ENCODE measurements around the gene SLC1A5.

The SLC1A5 gene

DNA sequence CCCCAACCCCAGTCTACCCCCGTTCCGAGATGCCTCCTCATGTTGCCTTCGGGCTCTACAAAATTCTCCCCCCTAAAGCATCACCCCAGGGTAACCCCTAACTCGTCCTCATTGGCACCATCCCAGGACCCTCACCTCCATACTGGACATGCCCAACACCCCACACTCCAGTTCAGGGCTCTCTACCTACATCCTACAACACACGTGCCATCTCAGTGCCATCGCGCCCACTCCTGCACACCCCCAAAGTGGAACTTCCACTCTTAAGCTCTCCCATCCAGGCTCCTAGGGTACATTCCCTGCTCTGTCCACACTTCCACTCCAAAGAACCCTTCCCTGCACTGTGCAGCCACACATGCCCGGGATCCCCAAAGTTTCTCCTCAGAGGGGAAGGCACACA, 43.4 kb downstream of the SLC1A5 start:
- FAIRE-seq = no peak
- DNase-seq (ENCODE audit: low spot score) = no peak

GRCh38 chr19:46744005-46744691, 44.2 kb downstream of the SLC1A5 start:
- FAIRE-seq (no peak), DNase-seq (ENCODE audit: low spot score) (no peak)

DNA sequence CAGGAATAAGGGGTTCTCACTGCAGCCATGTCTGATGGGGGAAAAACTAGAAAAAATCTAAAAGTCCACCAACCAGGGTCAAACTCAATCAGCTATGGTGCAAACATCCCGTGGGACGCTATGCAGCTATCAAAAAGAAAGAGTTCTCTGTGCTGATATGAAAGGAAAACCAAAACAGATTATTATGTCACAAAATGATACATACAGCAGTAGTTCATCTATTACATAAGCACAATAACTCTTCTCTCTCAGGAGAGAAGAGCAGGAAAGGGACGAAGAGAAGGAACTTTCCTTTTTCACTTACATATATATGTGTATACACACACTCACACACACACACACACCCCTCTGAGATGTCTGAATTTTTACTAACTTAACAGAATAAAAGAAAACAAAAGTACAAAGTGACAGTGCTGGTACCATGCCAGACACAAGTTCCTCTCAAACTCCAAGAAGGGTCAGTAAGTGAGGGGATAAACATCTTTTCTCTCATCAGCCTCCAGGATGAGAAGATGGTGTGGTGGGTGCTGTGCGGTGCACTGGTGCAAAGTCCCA, 45.4 kb downstream of the SLC1A5 start:
- FAIRE-seq (no peak), DNase-seq (ENCODE audit: low spot score) (no peak)

DNA sequence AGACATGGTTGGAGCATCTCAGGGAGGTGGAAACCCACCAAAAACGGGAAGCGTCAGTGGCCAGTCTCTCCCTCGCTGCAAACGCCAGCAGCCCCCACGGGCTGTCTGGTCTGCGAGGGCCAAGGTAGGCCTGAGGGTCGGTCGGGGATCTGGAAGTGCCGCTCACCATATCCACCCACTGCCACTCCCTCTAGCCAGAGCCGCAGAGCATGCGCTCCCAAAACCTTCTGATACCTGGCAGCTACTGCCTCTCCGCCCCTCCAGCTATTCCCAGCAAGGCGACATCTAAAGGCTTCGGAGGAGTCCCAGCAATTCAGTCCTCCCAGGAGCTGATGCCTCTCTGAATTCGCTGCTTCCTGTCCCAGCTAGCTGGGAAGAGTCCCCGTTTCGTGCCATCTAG, 46.9 kb downstream of the SLC1A5 start:
- DNase-seq (ENCODE audit: low spot score) (no peak), FAIRE-seq (no peak)

- DNase-seq (ENCODE audit: low spot score) = no peak
- FAIRE-seq = no peak
These were observed 49.1 kb downstream of the SLC1A5 start for GRCh38 chr19:46739290-46739771.

GRCh38 chr19:46737761-46738171, 50.6 kb downstream of the SLC1A5 start:
- DNase-seq (ENCODE audit: low spot score) (no peak), FAIRE-seq (no peak)

GRCh38 chr19:46737298-46737654, 51.1 kb downstream of the SLC1A5 start:
- no peak for DNase-seq (ENCODE audit: low spot score)
- no peak for FAIRE-seq

DNA sequence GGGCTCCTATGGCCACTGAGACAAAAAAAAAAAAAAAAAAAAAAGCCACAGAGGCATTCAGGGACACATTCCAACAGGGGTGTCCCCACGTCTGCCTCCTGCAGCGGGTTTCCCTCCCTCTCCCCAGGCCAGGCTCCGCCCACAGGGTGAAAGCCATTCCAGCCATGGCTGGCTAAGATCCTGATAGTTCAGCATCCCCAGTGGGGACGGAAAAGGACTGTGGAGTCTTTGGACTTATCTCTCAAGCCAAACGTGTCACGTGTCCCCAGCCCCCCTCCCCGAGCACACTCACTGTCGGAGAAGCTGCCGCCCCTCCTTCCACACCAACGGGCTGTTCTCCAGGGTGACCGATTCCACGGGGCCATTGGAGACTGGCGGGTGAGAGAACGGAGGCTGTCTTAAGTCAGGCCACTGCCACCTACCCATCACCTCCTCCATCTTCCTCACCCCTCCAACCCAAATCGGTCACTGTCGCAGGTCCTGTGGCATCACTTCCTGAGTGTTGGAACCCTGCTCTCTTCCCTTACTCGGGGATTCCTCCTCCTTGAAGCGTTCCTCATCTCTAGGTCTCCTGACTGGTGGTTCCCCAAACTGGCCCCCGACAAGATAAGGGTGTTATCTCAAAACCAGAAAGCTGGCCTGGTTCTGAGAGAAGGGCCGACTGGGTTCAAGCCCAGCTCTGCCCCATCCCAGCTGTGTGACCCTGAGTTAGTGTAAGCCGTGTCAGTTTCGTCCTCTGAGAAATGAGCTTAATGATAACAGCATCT, 51.7 kb downstream of the SLC1A5 start:
- FAIRE-seq (peak; percentile 35), DNase-seq (ENCODE audit: low spot score) (no peak)

DNA sequence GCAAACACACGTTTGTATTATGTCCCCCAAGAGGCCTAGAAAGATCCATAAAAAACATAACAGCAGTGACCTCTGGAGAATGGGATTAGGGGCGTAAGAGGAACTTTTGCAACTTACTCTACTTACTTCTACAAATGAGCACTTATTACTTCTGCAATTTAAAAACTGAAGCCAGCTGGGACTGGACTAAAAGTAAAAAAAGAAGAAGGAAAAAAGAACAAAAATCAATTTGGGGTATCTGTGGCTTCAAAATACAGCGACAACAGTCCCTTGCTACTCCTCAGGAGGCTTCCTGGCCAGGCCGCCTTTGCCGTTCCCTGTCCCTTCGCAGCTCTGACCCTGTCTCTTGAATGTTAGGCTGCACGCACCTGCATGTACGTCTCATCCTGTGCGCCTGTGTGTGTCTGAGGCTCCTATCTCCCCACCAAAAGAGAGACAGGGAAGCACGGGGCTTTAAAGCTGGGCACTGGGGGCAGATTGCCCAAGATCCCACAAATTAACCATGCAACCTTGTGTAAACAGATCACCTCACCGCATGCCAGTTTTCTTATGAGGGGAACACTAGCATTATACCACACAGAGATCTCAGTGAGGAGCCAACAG, 54.6 kb downstream of the SLC1A5 start:
- DNase-seq (ENCODE audit: low spot score) (no peak), FAIRE-seq (no peak)

DNA sequence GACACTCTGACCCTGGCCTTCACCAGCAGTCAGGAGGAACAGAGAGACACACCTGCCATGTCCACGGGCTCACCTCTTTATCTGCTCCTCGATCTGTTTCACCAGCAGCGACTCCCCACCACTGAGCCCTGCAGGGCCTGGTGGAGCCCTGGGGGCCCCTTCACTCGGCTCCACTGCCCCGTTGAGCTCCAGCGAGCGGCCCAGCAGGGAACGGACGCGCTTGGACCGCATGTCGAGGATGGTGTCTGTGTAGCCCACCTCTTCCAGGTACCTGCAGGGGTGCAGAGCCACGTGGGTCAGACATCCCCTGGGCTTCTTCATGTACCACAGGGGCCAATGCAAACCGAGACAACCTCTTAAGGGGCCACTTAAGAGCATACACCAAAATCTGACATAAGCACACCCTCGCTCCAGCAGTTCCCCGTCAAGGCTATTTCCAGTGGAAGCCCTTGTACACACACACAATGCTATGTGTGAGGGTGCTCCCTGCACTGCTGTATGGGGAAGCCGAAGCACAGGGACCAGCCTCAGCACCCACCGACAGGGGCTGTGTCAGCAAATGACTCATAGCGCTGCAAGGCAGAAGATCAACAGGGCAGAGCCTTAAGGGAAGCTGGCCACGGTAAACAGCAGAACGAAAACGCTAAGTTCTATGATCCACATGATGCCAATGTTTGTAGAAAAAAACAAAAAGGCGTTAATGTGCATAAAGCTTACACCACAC, 55.3 kb downstream of the SLC1A5 start:
- FAIRE-seq (no peak), DNase-seq (ENCODE audit: low spot score) (peak; percentile 60)

GRCh38 chr19:46732172-46732938, 56.0 kb downstream of the SLC1A5 start:
- peak; percentile 93 for FAIRE-seq

DNA sequence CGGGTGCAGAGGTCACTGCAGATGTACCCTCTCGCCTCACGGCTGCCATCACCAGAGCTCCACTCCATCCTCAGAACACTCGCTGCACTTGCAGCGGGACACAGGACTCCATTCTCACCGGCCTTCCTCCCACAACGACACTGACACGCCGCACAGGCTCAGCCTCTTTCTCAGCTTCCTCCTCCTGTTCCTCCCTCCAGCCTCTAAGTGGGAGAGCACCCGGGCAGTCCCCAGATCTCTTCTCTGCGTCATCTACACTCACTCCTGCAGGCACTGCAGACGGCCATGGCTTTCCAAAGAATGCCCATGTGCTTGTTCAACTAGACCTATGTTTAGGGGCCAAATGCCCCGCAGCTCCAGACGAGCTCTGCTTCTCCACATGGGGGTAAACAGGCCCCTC, 56.8 kb downstream of the SLC1A5 start:
- DNase-seq (ENCODE audit: low spot score) (peak; percentile 31), FAIRE-seq (no peak)

More at GRCh38 chr19:46732172-46732938, 56.0 kb downstream of the SLC1A5 start:
- peak; percentile 93 for DNase-seq (ENCODE audit: low spot score)

- peak; percentile 93 for FAIRE-seq
- DNase-seq (ENCODE audit: low spot score) = peak; percentile 94
These were observed 57.3 kb downstream of the SLC1A5 start for GRCh38 chr19:46731007-46731501.

- no peak for DNase-seq (ENCODE audit: low spot score)
- no peak for FAIRE-seq
These were observed 57.8 kb downstream of the SLC1A5 start for GRCh38 chr19:46730595-46730994.

DNA sequence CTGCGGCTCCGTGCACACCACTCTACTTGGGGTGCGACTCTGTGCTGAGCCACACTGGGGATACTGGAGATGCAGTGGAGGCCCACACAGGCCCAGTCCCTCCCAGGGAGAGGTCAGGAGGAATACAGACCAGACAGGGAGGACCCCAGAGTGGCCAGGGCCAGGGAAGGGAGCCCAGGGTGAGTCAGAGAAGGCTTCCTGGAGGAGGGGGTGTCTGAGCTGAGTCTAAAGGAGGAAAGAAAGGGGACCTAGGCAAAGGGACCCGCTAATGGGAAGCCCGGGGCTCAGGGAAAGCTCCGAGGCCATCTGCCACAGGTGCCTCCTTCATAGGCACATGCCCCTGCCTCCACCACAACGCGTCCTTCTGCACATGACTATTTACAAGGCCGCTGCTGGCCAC, 58.2 kb downstream of the SLC1A5 start:
- no peak for FAIRE-seq
- no peak for DNase-seq (ENCODE audit: low spot score)

DNA sequence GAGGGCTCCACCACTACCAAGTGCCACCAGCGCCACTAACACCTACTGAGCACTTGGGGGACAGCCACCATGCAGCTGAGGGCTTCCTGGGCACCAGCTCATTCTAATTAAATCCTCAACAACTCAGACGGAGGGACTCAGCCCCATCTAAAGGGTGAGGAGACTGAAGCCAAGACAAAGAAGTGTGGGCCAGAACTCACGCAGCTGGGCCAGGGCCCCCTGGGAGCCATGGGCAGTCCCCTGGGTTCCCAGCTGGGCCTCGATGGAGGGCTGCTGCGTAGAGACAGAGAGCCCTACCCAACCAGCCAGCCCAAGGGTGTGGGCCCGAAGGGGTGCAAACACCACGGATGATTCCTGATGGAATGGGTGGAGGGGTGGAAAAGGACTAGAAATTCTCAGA, 58.7 kb downstream of the SLC1A5 start:
- FAIRE-seq (no peak), DNase-seq (ENCODE audit: low spot score) (no peak)

DNA sequence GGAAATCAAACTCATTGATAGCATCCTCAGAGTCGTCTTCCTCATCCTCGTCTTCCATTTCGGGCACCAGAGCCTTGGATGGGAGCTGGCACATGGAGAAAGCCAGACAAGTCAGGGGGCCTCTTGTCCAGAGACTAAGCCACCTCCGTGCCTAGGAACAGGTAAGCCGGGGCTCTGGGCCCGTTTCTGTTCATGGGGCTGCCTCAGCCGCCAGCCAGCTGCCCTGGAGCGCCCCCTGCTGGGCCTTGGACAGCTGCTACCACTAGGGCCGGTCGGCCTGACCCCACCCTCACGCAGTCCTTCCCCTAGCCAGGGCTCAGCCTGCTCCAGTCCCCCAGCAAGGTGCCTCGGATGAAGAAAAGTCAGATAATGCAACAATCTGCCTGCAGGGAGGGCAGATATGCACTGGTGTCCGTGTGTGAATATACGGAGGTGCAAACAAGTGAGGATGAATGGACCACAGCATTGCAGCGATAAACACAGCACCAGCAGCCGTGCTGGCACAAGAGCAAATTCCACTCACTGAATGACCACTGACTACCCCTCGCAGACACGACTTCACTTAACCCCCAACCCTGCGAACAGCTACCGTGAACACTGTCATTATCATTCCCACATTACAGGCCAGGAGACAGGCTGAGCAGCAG, 59.6 kb downstream of the SLC1A5 start:
- DNase-seq (ENCODE audit: low spot score) (no peak), FAIRE-seq (no peak)

DNA sequence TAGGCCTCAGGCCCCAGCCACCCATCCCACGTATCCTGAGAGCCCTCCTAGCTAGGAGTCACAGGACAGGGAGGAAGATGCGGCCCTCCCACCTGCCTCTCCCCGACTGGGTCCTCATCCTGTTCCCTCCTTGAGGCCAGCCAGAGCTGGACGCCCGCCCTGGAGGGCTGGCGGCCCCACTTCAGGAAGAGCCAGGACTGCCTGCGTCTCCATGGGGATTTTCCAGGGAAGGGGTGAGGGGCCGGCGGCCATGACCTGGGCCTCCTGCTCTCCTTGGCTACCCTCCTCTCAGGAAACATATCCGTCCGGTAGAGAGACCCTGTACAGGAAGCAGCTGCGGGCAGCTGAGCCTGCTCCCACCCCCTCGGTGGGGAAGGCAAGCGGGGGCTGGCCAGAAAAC, 60.2 kb downstream of the SLC1A5 start:
- FAIRE-seq = no peak
- no peak for DNase-seq (ENCODE audit: low spot score)

GRCh38 chr19:46727757-46728156, 60.6 kb downstream of the SLC1A5 start:
- DNase-seq (ENCODE audit: low spot score) = no peak
- FAIRE-seq = no peak

DNA sequence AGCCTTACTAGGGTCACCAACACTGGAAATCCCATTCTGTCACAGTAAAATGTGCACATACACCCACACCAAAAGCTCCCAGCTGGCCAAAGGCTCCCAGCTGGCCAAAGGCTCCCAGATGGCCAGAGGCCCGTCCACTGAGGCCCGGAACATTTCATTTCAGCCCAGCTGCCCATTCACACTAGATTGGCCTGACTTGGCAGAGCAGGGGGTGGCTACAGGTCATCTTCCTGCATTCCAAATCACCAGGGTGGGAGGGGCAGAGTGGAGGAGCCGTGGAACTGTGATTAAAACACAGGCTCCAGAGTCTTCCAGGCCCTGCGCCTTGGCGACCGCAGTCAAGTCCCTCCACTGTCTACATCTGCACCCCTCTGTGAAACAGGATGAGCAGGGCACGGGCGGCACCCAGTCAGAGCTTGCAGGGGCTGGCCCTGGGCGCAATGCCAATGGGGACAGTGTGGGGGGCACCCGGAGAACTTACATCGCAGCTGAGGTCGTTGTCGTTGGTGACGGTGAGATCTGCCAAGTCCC, 61.4 kb downstream of the SLC1A5 start:
- no peak for FAIRE-seq

More for the DNA sequence above, 61.4 kb downstream of the SLC1A5 start:
- no peak for DNase-seq (ENCODE audit: low spot score)
